GM21737 (cell line): ENCODE data around the gene MICAL2.

Experiments used
- ATAC-seq: cut with Tn5 transposase; IDR thresholded peaks from one replicate; pipeline ENCODE4 v1.9.1; 2021; ENCODE audit warnings: mild to moderate bottlenecking, moderate library complexity; ENCODE audit not compliant: unreplicated experiment

MICAL2 gene

GRCh38 chr11:12240677-12241076 lies 130.3 kb downstream of the MICAL2 start:
- ATAC-seq: no peak

DNA sequence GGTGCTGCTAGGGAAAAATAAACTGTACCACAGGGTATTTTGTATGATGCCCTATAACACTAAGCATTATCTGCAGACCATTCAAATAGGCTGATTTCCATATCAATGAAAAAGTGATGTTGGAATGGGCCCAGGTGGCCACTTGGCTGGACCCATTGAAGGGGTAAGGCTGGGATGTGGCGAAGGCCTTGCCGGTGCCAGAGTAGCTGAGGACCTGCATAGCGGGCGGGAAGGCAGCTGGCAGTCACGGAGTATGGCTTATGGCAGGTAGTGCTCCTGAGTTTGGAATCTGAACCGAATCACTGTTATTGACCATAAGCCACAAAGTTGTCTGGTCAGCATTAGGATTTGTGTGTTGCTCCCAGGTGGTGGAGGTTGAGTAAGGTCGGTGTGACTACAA lies 131.0 kb downstream of the MICAL2 start:
- ATAC-seq: no peak

- no peak for ATAC-seq
These were observed 131.7 kb downstream of the MICAL2 start for GRCh38 chr11:12241971-12242672.

GRCh38 chr11:12242966-12243365 lies 132.6 kb downstream of the MICAL2 start:
- ATAC-seq: no peak

DNA sequence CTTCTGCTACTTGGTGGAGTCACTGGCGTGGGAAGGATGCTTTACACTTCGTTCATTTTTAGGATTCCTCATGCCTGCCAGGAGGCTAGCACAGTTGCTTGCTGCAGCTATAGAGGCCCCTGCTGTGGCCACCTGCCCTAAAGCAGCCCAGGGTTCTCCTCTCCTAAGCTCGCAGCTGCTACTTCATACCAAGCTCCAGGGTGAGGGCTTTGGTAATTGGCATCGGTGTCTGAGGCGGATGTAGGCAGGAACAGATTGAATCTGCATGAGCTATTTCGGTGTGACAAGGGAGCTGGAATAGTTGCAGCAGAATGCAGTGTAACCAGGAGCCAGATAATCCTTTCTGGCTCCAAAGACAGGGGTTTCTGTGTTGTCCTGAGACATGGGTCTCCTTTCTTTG lies 133.1 kb downstream of the MICAL2 start:
- no peak for ATAC-seq

DNA sequence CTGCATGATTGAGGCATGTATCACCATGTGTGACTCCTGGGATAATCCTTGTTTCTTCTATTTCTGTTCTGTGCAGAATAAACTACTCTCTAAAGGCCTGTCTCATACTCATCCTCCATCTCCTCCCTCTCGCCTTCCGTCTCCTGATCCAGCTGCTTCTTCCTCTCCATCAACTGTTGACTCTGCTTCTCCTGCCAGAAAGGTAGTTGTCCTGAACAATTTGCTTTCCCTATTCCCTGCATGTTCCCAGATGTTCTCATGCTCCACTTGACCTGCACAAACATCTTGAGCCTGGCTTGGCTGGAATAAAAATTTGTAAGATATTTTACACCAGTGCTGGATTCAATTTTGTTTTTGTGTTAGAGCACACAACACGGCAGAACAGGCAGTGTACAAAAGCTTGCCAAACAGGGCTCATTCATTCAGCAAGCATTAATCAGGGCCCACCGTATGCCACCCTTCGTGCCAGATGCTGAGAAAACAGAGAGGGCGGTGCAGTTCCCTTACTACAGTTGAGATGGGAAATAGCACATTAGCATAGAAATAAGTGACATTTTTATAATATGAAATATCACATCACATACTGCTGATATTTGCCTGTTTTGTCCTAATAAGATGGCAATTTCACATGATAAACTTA lies 133.6 kb downstream of the MICAL2 start:
- no peak for ATAC-seq

DNA sequence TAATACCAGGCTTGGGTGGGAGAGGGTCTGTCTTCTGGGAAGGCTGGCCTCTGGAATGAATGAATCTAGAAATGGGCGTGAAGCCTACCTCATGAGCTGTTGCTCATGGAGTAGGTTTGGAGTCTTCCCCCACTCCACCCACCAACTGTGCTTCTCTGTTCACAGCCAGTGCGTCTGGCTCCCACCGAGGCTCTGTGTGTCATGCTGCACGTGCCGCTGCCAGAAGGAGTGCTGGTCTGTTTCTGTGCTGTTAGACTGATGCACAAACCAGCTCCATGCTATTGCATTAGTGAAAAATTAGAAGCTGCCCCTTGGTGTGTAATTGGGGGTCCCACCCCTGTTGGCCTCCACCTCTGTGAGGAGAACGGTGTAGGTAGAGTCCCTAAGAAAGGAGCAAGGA lies 134.7 kb downstream of the MICAL2 start:
- no peak for ATAC-seq

GRCh38 chr11:12245549-12246016 lies 135.2 kb downstream of the MICAL2 start:
- ATAC-seq: no peak

GRCh38 chr11:12246147-12246546 lies 135.8 kb downstream of the MICAL2 start:
- no peak for ATAC-seq

DNA sequence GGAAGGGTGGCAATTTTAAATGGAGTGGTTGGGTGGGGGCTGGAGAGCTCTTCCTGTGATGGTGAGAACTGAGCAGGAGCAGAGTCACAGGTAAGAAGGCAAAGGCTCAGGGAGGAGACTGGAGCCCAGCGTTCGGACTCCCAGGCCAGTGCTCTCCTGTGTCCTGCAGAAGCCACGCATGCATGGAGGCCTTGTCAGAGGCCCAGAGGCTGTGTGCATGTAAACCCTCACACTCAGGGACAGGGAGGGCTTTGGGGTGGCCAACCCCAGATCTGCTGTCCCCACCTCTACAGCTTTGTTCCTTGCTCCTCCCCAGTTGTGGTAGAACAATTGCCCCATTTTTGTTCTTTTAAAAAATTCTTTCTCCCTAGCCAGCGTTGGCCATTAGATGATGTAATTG lies 136.6 kb downstream of the MICAL2 start:
- no peak for ATAC-seq

GRCh38 chr11:12247543-12248254 lies 137.3 kb downstream of the MICAL2 start:
- no peak for ATAC-seq

- ATAC-seq: no peak
These were observed 137.9 kb downstream of the MICAL2 start for GRCh38 chr11:12248330-12248729.

GRCh38 chr11:12249590-12250260 lies 139.3 kb downstream of the MICAL2 start:
- ATAC-seq: no peak

GRCh38 chr11:12251666-12252560 lies 141.5 kb downstream of the MICAL2 start:
- no peak for ATAC-seq

DNA sequence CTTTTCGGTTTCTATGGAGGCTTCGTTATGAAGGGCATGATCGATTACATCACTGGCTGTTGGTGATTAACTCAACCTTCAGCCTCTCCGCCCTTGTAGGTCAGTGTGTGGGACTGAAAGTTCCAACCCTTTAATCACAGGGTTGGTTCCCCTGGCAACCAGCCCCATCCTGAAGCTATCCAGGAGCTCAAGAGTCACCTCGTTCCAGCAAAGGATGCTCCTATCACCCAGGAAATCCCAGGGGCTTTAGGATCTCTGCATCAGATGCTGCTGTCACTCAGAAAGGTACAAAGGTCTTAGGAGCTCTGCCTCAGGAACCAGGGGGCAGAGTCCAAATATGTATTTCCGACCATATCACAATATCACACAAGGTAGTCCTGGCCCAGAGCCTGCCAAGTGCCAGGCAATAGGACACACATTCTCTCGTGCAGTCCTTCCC lies 143.5 kb downstream of the MICAL2 start:
- no peak for ATAC-seq

DNA sequence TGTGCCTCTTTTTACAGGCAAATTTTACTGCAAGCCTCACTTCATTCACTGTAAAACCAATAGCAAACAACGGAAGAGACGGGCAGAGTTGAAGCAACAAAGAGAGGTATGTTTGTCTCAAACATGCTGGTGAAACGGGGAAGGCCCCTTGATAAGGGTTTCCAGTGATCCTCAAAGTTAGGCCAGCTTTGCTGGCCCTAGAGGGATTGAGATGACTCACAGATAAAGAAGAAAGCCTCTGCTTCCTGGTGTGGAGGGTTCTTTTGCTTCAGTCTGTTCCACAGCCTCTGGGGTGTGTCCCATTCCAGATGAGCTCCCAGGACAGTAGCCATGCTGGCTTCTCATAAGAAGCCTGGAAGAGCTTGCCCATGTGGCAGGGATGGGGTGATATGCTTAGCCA lies 148.1 kb downstream of the MICAL2 start:
- no peak for ATAC-seq

- no peak for ATAC-seq
These were observed 149.6 kb downstream of the MICAL2 start for GRCh38 chr11:12259956-12260355.

GRCh38 chr11:12260731-12261521 lies 150.5 kb downstream of the MICAL2 start:
- ATAC-seq: no peak

DNA sequence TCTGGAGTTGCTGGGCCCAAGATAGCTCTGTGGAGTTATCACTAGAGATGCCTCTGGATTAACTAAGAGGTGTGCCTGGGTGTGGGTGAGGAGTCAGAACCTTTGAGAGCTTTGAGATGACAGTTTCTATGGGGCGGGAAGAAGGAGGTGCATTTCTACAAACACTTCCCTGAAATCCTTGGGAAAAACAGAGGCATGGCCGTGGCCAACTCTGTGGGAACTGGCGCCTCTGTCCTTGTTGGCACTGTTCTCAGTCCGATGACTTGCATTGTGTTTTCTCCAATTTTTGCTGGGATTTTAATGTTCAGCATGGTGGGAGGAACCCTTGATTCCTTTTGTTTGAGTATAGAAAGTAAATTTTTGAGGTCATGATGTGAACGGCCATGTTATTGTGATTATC lies 151.2 kb downstream of the MICAL2 start:
- ATAC-seq: no peak
